Adrenal gland (tissue), 12 donors: ENCODE data around the gene CEMP1. TPM values are rescaled to one million over a fixed set of nuclear protein-coding genes. Genes with fewer than 3 reads are reported as not detected.

Source experiments
- DNase-seq, 7 donors: peaks; one replicate each; pipeline ENCODE4 v3.0.0-alpha.2; 2019 to 2020
- H3K27ac ChIP-seq, 5 donors: fragments of 200-600 bp; sonication (generic) in 4 of 5; 1 replicate in 3 of 5; 2 replicates in 2 of 5; pipeline versions ENCODE4 v1.5.1 to v1.8.0; 2016 to 2020; ENCODE audit warnings: mild to moderate bottlenecking in 1 of 5
- H3K27me3 ChIP-seq: fragments of 200-600 bp; 2 replicates; pipeline ENCODE4 v1.8.0; 2021
- H3K36me3 ChIP-seq, 2 donors: fragments of 200-600 bp; replicated peaks in 1 of 2; 1 replicate in 1 of 2; 2 replicates in 1 of 2; pipeline versions ENCODE4 v1.5.1 to v1.8.0; 2018 to 2022
- H3K4me1 ChIP-seq, 2 donors: fragments of 200-600 bp; replicated peaks in 1 of 2; 1 replicate in 1 of 2; 2 replicates in 1 of 2; pipeline versions ENCODE4 v1.5.1 to v1.8.0; 2018 to 2021
- H3K4me3 ChIP-seq, 4 donors: fragments of 200-600 bp; sonication (generic) in 3 of 4; one replicate each; pipeline ENCODE4 v1.5.1; 2016 to 2018
- H3K9me3 ChIP-seq, 3 donors: fragments of 200-600 bp; sonication (generic) in 1 of 3; replicated peaks in 1 of 3; 1 replicate in 2 of 3; 2 replicates in 1 of 3; pipeline versions ENCODE4 v1.5.1 to v1.8.0; 2016 to 2021
- CTCF ChIP-seq, 6 experiments: fragments of 450-650 bp in 4 of 6; fragments of 200-600 bp in 2 of 6; sonication (generic) in 1 of 6; IDR thresholded peaks; 1 replicate in 5 of 6; 2 replicates in 1 of 6; pipeline versions ENCODE4 v1.5.1 to v1.8.0; 2016 to 2021; ENCODE audit warnings: antibody characterized with exemption in 6 of 6, mild to moderate bottlenecking in 2 of 6, moderate library complexity in 1 of 6
- POLR2A ChIP-seq, 2 donors: fragments of 450-650 bp; IDR thresholded peaks; one replicate each; pipeline ENCODE4 v1.6.1; 2017; ENCODE audit warnings: antibody characterized with exemption in 2 of 2, mild to moderate bottlenecking in 2 of 2, moderate library complexity in 1 of 2
- WGBS, 4 donors: extraction: QIAGEN DNeasy Blood & Tissue Kit in 2 of 4; methylation state at CpG; one replicate each; pipeline versions ENCODE4 v1.1.5 to v1.1.7; 2013 to 2017; 5-methylcytosine and 5-hydroxymethylcytosine counted together
- intact Hi-C, 2 donors: fragments of 100-400 bp; cut with DNase I; formaldehyde crosslinking; loops; one replicate each; pipeline versions ENCODE4 v1.14.1 to v1.15.0; 2022 to 2023
- polyA plus RNA-seq, 3 donors: library from polyadenylated mRNA; stranded (reverse); fragments of 200-250 nt in 2 of 3; fragments of 350-450 nt in 1 of 3; fragmentation: Illumina TruSeq in 1 of 3; extraction: RNeasy Lipid Tissue Mini Kit (QIAGEN cat#74804) in 1 of 3; gene quantifications; one replicate each; pipeline ENCODE4 v1.2.3, GENCODE V29; 2013 to 2014
- total RNA-seq, 9 donors: library from RNA; depleted of rRNA in 4 of 9; stranded (reverse); fragments of >200 nt in 4 of 9; fragments of 120-200 nt in 1 of 9; fragmentation: NEBNext Ultra II Directional in 1 of 9; extraction: Animal tissue kit (Norgen Biotek cat#: 25700) in 1 of 9; gene quantifications; one replicate each; pipeline versions ENCODE4 v1.1.0 to v1.2.4, GENCODE V29; 2013 to 2023
- donor health status: healthy with polysubstance abuse.
- donor health status: Bipolar disorder and iron deficiency.
- donor health status: DM: yes; HTN: yes; CAD: no.
- donor health status: DM: no; HTN: no; CAD: no.
- donor health status: DM: no; HTN: no; CAD: no.
- donor health status: DM: yes; HTN: yes; CAD: no.

CEMP1 gene
- total and polyA plus RNA-seq, 12 donors: 0.11 to 1.4 (median 1.3) TPM; not detected in 9

GRCh38 chr16:2500430-2500917 lies 30.7 kb downstream of the CEMP1 start:
- TF ChIP-seq POLR2A (IDR thresholded peaks at IDR 0.05): no peak
- TF ChIP-seq CTCF (IDR thresholded peaks at IDR 0.05): no peak
- WGBS, 4 donors: 82 to 100% (median 91%) methylated on average over 2 to 20 of the region's 20 CpGs
- intact Hi-C loops: loop anchor here (5.0 to 10.0 kb wide), 2 partner anchors 76 to 158 kb away; partner anchors contain the start of genes ABCA3 (in 1 of the 2) and CCNF (in 1 of the 2)
- H3K9me3 ChIP-seq: no peaks in the 10 kb centered on the region
- H3K27me3 ChIP-seq: no peaks in the 10 kb centered on the region
- H3K27ac ChIP-seq: no peak overlapping the region
- peaks cover 0 to 9% of the 10 kb centered on the region in 2 donors for H3K36me3 ChIP-seq
- peaks cover 0 to 35% of the 10 kb centered on the region in 2 donors for H3K4me1 ChIP-seq
- no peak for DNase-seq
- no peak overlapping the region for H3K4me3 ChIP-seq

- no peak overlapping the region for H3K27ac ChIP-seq
- TF ChIP-seq POLR2A (IDR thresholded peaks at IDR 0.05) (no peak), CTCF (IDR thresholded peaks at IDR 0.05) (no peak)
- no peaks in the 10 kb centered on the region for H3K9me3 ChIP-seq
- no peak overlapping the region for H3K4me3 ChIP-seq
- peaks cover 0 to 9% of the 10 kb centered on the region in 2 donors for H3K36me3 ChIP-seq
- no peak for DNase-seq
- no peaks in the 10 kb centered on the region for H3K27me3 ChIP-seq
- peaks cover 0 to 35% of the 10 kb centered on the region in 2 donors for H3K4me1 ChIP-seq
- intact Hi-C loops: loop anchor here (5.0 to 10.0 kb wide), 5 partner anchors 53 to 205 kb away; partner anchors contain the start of genes ABCA3 (in 1 of the 2) and CCNF (in 1 of the 2)
- WGBS, 4 donors: 85 to 93% (median 91%) methylated on average over 10 to 29 of the region's 29 CpGs
Observed at GRCh38 chr16:2499890-2500429, 31.2 kb downstream of the CEMP1 start.

GRCh38 chr16:2499454-2499853 lies 31.8 kb downstream of the CEMP1 start:
- Histone ChIP-seq H3K4me1 (peaks cover 0 to 35% of the 10 kb centered on the region in 2 donors), H3K36me3 (peaks cover 0 to 9% of the 10 kb centered on the region in 2 donors), H3K9me3 (no peaks in the 10 kb centered on the region), H3K4me3 (no peak overlapping the region), H3K27ac (no peak overlapping the region), H3K27me3 (no peaks in the 10 kb centered on the region)
- DNase-seq: no peak
- intact Hi-C loops: loop anchor here (5.0 to 10.0 kb wide), 3 partner anchors 52 to 205 kb away; no protein-coding TSS in a partner anchor
- 67 to 100% (median 90%) methylated on average over 1 to 6 of the region's 6 CpGs for WGBS, 4 donors
- TF ChIP-seq POLR2A (IDR thresholded peaks at IDR 0.05) (no peak), CTCF (IDR thresholded peaks at IDR 0.05) (no peak)

GRCh38 chr16:2498531-2499253 lies 32.5 kb downstream of the CEMP1 start:
- no peak for TF ChIP-seq POLR2A (IDR thresholded peaks at IDR 0.05)
- no peak for TF ChIP-seq CTCF (IDR thresholded peaks at IDR 0.05)
- Histone ChIP-seq H3K27ac (no peak overlapping the region), H3K9me3 (no peaks in the 10 kb centered on the region), H3K4me3 (no peak overlapping the region), H3K36me3 (peaks cover 0 to 9% of the 10 kb centered on the region in 2 donors), H3K27me3 (no peaks in the 10 kb centered on the region), H3K4me1 (peaks cover 0 to 35% of the 10 kb centered on the region in 2 donors)
- intact Hi-C loops: loop anchor here (5.0 to 10.0 kb wide), 3 partner anchors 51 to 204 kb away; no protein-coding TSS in a partner anchor
- DNase-seq: peak in 1 of 7 donors; percentile 34
- WGBS, 4 donors: 84 to 100% (median 86%) methylated on average over 2 to 15 of the region's 15 CpGs
